Bone marrow (tissue), 2 donors: ENCODE measurements around the gene CFI.

Experiments
- DNase-seq, 2 donors: peaks; one replicate each; lab custom pipeline; 2025; lab: John Stamatoyannopoulos, UW

Gene CFI

GRCh38 chr4:109730619-109731545 is 70.9 kb downstream of the CFI start:
- DNase-seq, result no peak

GRCh38 chr4:109729718-109730618 is 71.8 kb downstream of the CFI start, which contains the start of gene PLA2G12A:
PLA2G12A (minus strand) TSS chr4:109730070; CDS start chr4:109729809, 261 bp downstream.
- DNase-seq, result peak; percentile 10 to 71

- peak in 1 of 2 donors; percentile 53 for DNase-seq
These were observed 72.6 kb downstream of the CFI start for GRCh38 chr4:109729117-109729717.

GRCh38 chr4:109728385-109728784 is 73.4 kb downstream of the CFI start:
- DNase-seq, result no peak

GRCh38 chr4:109723110-109723509 is 78.7 kb downstream of the CFI start:
- DNase-seq, result no peak

GRCh38 chr4:109722357-109722756 is 79.4 kb downstream of the CFI start:
- DNase-seq, result no peak

- DNase-seq, result no peak
These were observed 80.8 kb downstream of the CFI start for GRCh38 chr4:109721033-109721432.

- no peak for DNase-seq
These were observed 82.2 kb downstream of the CFI start for GRCh38 chr4:109719604-109720003.

- no peak for DNase-seq
These were observed 83.0 kb downstream of the CFI start for GRCh38 chr4:109718759-109719158.

GRCh38 chr4:109713500-109713899 is 88.3 kb downstream of the CFI start:
- DNase-seq, result no peak

GRCh38 chr4:109708990-109709389 is 92.8 kb downstream of the CFI start:
- DNase-seq, result no peak

- DNase-seq, result no peak
These were observed 93.4 kb downstream of the CFI start for GRCh38 chr4:109708435-109708834.

- DNase-seq, result peak in 1 of 2 donors; percentile 25
These were observed 98.0 kb downstream of the CFI start for GRCh38 chr4:109703664-109704361.

- peak; percentile 64 to 93 for DNase-seq
These were observed 98.7 kb downstream of the CFI start, which contains the start of gene CASP6 for GRCh38 chr4:109702950-109703663. CASP6 (minus strand) TSS chr4:109703445; CDS start chr4:109703395, 50 bp downstream.

- DNase-seq, result no peak
These were observed 100.0 kb downstream of the CFI start for GRCh38 chr4:109701566-109702410.

- DNase-seq, result no peak
These were observed 102.1 kb downstream of the CFI start for GRCh38 chr4:109699553-109700225.

GRCh38 chr4:109698656-109699055 is 103.1 kb downstream of the CFI start:
- DNase-seq, result no peak

- no peak for DNase-seq
These were observed 110.3 kb downstream of the CFI start for GRCh38 chr4:109691411-109691920.
